ENCODE measurements around the gene BTN2A1. TPM values are rescaled to one million over a fixed set of nuclear protein-coding genes. Genes with fewer than 3 reads are reported as not detected.
"Not testable (repeated sequence)": the region's sequence is repeated elsewhere in the genome, so short reads cannot be mapped to it uniquely, and the experiment has no call there.

BTN2A1 gene
- total and polyA plus RNA-seq, 5 donors = 10.9 to 26.3 (median 20.4) TPM

- intact Hi-C loops (cut with DNase I) = no loop called here
- no peak overlapping the region for H3K27ac ChIP-seq (ENCODE audit: low read length)
- no peaks in the 10 kb centered on the region for H3K27me3 ChIP-seq (ENCODE audit: control insufficient read depth, insufficient read depth)
- H3K4me1 ChIP-seq (ENCODE audit: control insufficient read depth, insufficient read depth, low read length) = peaks cover 4% of the 10 kb centered on the region
- 72% methylated on average over 1 of the region's 1 CpG for WGBS
- H3K4me3 ChIP-seq (ENCODE audit: low read length) = no peak overlapping the region
- ATAC-seq = no peak
- no peak for DNase-seq
- H3K9me3 ChIP-seq (ENCODE audit: control insufficient read depth, low read length) = no peaks in the 10 kb centered on the region
Observed at GRCh38 chr6:26452631-26453235, 5.0 kb upstream of the BTN2A1 start.

GRCh38 chr6:26454631-26455030, 3.1 kb upstream of the BTN2A1 start:
- WGBS = 92% methylated on average over 1 of the region's 1 CpG
- Histone ChIP-seq H3K27ac (ENCODE audit: low read length) (no peak overlapping the region), H3K4me1 (ENCODE audit: control insufficient read depth, insufficient read depth, low read length) (peaks cover 9% of the 10 kb centered on the region), H3K4me3 (ENCODE audit: low read length) (no peak overlapping the region), H3K27me3 (ENCODE audit: control insufficient read depth, insufficient read depth) (no peaks in the 10 kb centered on the region), H3K9me3 (ENCODE audit: control insufficient read depth, low read length) (no peaks in the 10 kb centered on the region)
- intact Hi-C loops (cut with DNase I) = no loop called here
- DNase-seq (no peak), ATAC-seq (no peak)

- Histone ChIP-seq H3K4me3 (ENCODE audit: low read length) (no peak overlapping the region), H3K27ac (ENCODE audit: low read length) (no peak overlapping the region), H3K4me1 (ENCODE audit: control insufficient read depth, insufficient read depth, low read length) (peaks cover 12% of the 10 kb centered on the region), H3K27me3 (ENCODE audit: control insufficient read depth, insufficient read depth) (no peaks in the 10 kb centered on the region), H3K9me3 (ENCODE audit: control insufficient read depth, low read length) (no peaks in the 10 kb centered on the region)
- 88% methylated on average over 3 of the region's 3 CpGs for WGBS
- no peak for DNase-seq
- intact Hi-C loops (cut with DNase I) = no loop called here
- ATAC-seq = no peak
Observed at GRCh38 chr6:26455357-26455970, 2.3 kb upstream of the BTN2A1 start.

- no peaks in the 10 kb centered on the region for H3K9me3 ChIP-seq (ENCODE audit: control insufficient read depth, low read length)
- no peaks in the 10 kb centered on the region for H3K27me3 ChIP-seq (ENCODE audit: control insufficient read depth, insufficient read depth)
- H3K4me1 ChIP-seq (ENCODE audit: control insufficient read depth, insufficient read depth, low read length) = peaks cover 12% of the 10 kb centered on the region
- intact Hi-C loops (cut with DNase I) = no loop called here
- ATAC-seq (peak; percentile 55 to 68), DNase-seq (peak in 2 of 3 donors; percentile 28 to 53)
- peak overlapping the region; percentile 89 for H3K27ac ChIP-seq (ENCODE audit: low read length)
- peak overlapping the region; percentile 95 for H3K4me3 ChIP-seq (ENCODE audit: low read length)
- 11% methylated on average over 9 of the region's 9 CpGs for WGBS
Observed at GRCh38 chr6:26457264-26457805, 420 bp upstream of the BTN2A1 start.

GRCh38 chr6:26459023-26459810, 1.5 kb downstream of the BTN2A1 start:
- no peak for DNase-seq
- Histone ChIP-seq H3K27me3 (ENCODE audit: control insufficient read depth, insufficient read depth) (no peaks in the 10 kb centered on the region), H3K27ac (ENCODE audit: low read length) (no peak overlapping the region), H3K4me1 (ENCODE audit: control insufficient read depth, insufficient read depth, low read length) (peaks cover 12% of the 10 kb centered on the region), H3K9me3 (ENCODE audit: control insufficient read depth, low read length) (no peaks in the 10 kb centered on the region), H3K4me3 (ENCODE audit: low read length) (peak overlapping the region; percentile 95)
- ATAC-seq = no peak
- WGBS = 82% methylated on average over 16 of the region's 16 CpGs
- intact Hi-C loops (cut with DNase I) = no loop called here

GRCh38 chr6:26461353-26461752, 3.6 kb downstream of the BTN2A1 start:
- peak in 1 of 3 donors; percentile 64 for DNase-seq
- H3K27me3 ChIP-seq (ENCODE audit: control insufficient read depth, insufficient read depth); ATAC-seq; intact Hi-C loops (cut with DNase I); H3K27ac ChIP-seq (ENCODE audit: low read length); H3K4me3 ChIP-seq (ENCODE audit: low read length); H3K9me3 ChIP-seq (ENCODE audit: control insufficient read depth, low read length): not testable (repeated sequence)
- WGBS = 67% methylated on average over 5 of the region's 5 CpGs
- peaks cover 12% of the 10 kb centered on the region for H3K4me1 ChIP-seq (ENCODE audit: control insufficient read depth, insufficient read depth, low read length)

- intact Hi-C loops (cut with DNase I) = no loop called here
- Histone ChIP-seq H3K4me3 (ENCODE audit: low read length) (no peak overlapping the region), H3K4me1 (ENCODE audit: control insufficient read depth, insufficient read depth, low read length) (peaks cover 6% of the 10 kb centered on the region), H3K27ac (ENCODE audit: low read length) (no peak overlapping the region), H3K9me3 (ENCODE audit: control insufficient read depth, low read length) (no peaks in the 10 kb centered on the region), H3K27me3 (ENCODE audit: control insufficient read depth, insufficient read depth) (no peaks in the 10 kb centered on the region)
- WGBS = 86% methylated on average over 4 of the region's 4 CpGs
- ATAC-seq = no peak
- no peak for DNase-seq
Observed at GRCh38 chr6:26464014-26464413, 6.3 kb downstream of the BTN2A1 start.

GRCh38 chr6:26464416-26465131, 6.8 kb downstream of the BTN2A1 start:
- intact Hi-C loops (cut with DNase I) = no loop called here
- ATAC-seq (no peak), DNase-seq (no peak)
- Histone ChIP-seq H3K27ac (ENCODE audit: low read length) (no peak overlapping the region), H3K4me3 (ENCODE audit: low read length) (no peak overlapping the region), H3K4me1 (ENCODE audit: control insufficient read depth, insufficient read depth, low read length) (peaks cover 2% of the 10 kb centered on the region), H3K27me3 (ENCODE audit: control insufficient read depth, insufficient read depth) (no peaks in the 10 kb centered on the region), H3K9me3 (ENCODE audit: control insufficient read depth, low read length) (no peaks in the 10 kb centered on the region)
- 96% methylated on average over 7 of the region's 7 CpGs for WGBS

GRCh38 chr6:26465776-26466175, 8.0 kb downstream of the BTN2A1 start:
- WGBS = 92% methylated on average over 3 of the region's 3 CpGs
- no peaks in the 10 kb centered on the region for H3K4me1 ChIP-seq (ENCODE audit: control insufficient read depth, insufficient read depth, low read length)
- H3K4me3 ChIP-seq (ENCODE audit: low read length) = no peak overlapping the region
- intact Hi-C loops (cut with DNase I) = no loop called here
- ATAC-seq (no peak), DNase-seq (no peak)
- no peaks in the 10 kb centered on the region for H3K9me3 ChIP-seq (ENCODE audit: control insufficient read depth, low read length)
- H3K27ac ChIP-seq (ENCODE audit: low read length) = no peak overlapping the region
- no peaks in the 10 kb centered on the region for H3K27me3 ChIP-seq (ENCODE audit: control insufficient read depth, insufficient read depth)

- Histone ChIP-seq H3K9me3 (ENCODE audit: control insufficient read depth, low read length) (no peaks in the 10 kb centered on the region), H3K27me3 (ENCODE audit: control insufficient read depth, insufficient read depth) (no peaks in the 10 kb centered on the region), H3K4me3 (ENCODE audit: low read length) (no peak overlapping the region), H3K4me1 (ENCODE audit: control insufficient read depth, insufficient read depth, low read length) (no peaks in the 10 kb centered on the region), H3K27ac (ENCODE audit: low read length) (no peak overlapping the region)
- intact Hi-C loops (cut with DNase I) = no loop called here
- DNase-seq (no peak), ATAC-seq (no peak)
- WGBS = 90% methylated on average over 2 of the region's 2 CpGs
Observed at GRCh38 chr6:26468829-26469228, 11.1 kb downstream of the BTN2A1 start.
